Parathyroid adenoma (tissue), 2 donors: ENCODE measurements around the gene CMTM8.

Source experiments
- H2AFZ ChIP-seq: fragments of 300-600 bp; sonication (generic); one replicate; pipeline ENCODE4 v1.7.0; 2017; ENCODE audit warnings: antibody characterized with exemption, mild to moderate bottlenecking
- H3K27ac ChIP-seq: fragments of 300-600 bp; sonication (generic); one replicate; pipeline ENCODE4 v1.7.0; 2017
- H3K27me3 ChIP-seq: fragments of 300-600 bp; sonication (generic); one replicate; pipeline ENCODE4 v1.7.0; 2017; ENCODE audit warnings: low read length; ENCODE audit not compliant: control insufficient read depth, insufficient read depth
- H3K36me3 ChIP-seq: fragments of 300-600 bp; sonication (generic); one replicate; pipeline ENCODE4 v1.7.0; 2017; ENCODE audit warnings: low read length; ENCODE audit not compliant: control insufficient read depth, insufficient read depth
- H3K4me1 ChIP-seq: fragments of 300-600 bp; sonication (generic); one replicate; pipeline ENCODE4 v1.7.0; 2017; ENCODE audit warnings: control low read depth
- H3K4me2 ChIP-seq: fragments of 300-600 bp; sonication (generic); one replicate; pipeline ENCODE4 v1.7.0; 2017; ENCODE audit warnings: low read length
- H3K4me3 ChIP-seq: fragments of 300-600 bp; sonication (generic); one replicate; pipeline ENCODE4 v1.7.0; 2017; ENCODE audit warnings: low read depth, low read length
- H3K79me2 ChIP-seq: fragments of 300-600 bp; sonication (generic); one replicate; pipeline ENCODE4 v1.7.0; 2017; ENCODE audit warnings: control low read depth
- H3K9ac ChIP-seq: fragments of 300-600 bp; sonication (generic); one replicate; pipeline ENCODE4 v1.7.0; 2017; ENCODE audit warnings: mild to moderate bottlenecking
- H3K9me3 ChIP-seq: fragments of 300-600 bp; sonication (generic); one replicate; pipeline ENCODE4 v1.7.0; 2017; ENCODE audit warnings: low read length; ENCODE audit not compliant: control insufficient read depth
- TF ChIP-seq, protein P1 (sequence below): fragments of 300-600 bp; sonication (generic); IDR thresholded peaks from one replicate; pipeline ENCODE4 v1.7.0; 2017; ENCODE audit warnings: antibody characterized with exemption, mild to moderate bottlenecking
- donor health status: primary hyperparathyroidism.

CMTM8 gene

GRCh38 chr3:32303977-32304881, 65.7 kb downstream of the CMTM8 start:
- no peak overlapping the region for H3K4me2 ChIP-seq
- peak overlapping the region; percentile 41 for H3K27ac ChIP-seq
- peaks cover 22% of the 10 kb centered on the region for H3K79me2 ChIP-seq
- H3K9me3 ChIP-seq: no peaks in the 10 kb centered on the region
- no peak overlapping the region for H3K9ac ChIP-seq
- peaks cover 28% of the 10 kb centered on the region for H3K4me1 ChIP-seq
- H3K27me3 ChIP-seq: no peaks in the 10 kb centered on the region
- H3K36me3 ChIP-seq: no peaks in the 10 kb centered on the region
- H2AFZ ChIP-seq: no peak overlapping the region
- TF ChIP-seq, protein P1, sequence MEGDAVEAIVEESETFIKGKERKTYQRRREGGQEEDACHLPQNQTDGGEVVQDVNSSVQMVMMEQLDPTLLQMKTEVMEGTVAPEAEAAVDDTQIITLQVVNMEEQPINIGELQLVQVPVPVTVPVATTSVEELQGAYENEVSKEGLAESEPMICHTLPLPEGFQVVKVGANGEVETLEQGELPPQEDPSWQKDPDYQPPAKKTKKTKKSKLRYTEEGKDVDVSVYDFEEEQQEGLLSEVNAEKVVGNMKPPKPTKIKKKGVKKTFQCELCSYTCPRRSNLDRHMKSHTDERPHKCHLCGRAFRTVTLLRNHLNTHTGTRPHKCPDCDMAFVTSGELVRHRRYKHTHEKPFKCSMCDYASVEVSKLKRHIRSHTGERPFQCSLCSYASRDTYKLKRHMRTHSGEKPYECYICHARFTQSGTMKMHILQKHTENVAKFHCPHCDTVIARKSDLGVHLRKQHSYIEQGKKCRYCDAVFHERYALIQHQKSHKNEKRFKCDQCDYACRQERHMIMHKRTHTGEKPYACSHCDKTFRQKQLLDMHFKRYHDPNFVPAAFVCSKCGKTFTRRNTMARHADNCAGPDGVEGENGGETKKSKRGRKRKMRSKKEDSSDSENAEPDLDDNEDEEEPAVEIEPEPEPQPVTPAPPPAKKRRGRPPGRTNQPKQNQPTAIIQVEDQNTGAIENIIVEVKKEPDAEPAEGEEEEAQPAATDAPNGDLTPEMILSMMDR: no peak
- no peak overlapping the region for H3K4me3 ChIP-seq

- peak overlapping the region; percentile 41 for H3K27ac ChIP-seq
- no peaks in the 10 kb centered on the region for H3K36me3 ChIP-seq
- H3K9me3 ChIP-seq: no peaks in the 10 kb centered on the region
- TF ChIP-seq, protein P1: no peak
- H2AFZ ChIP-seq: no peak overlapping the region
- no peak overlapping the region for H3K9ac ChIP-seq
- H3K4me2 ChIP-seq: no peak overlapping the region
- H3K79me2 ChIP-seq: peaks cover 22% of the 10 kb centered on the region
- H3K27me3 ChIP-seq: no peaks in the 10 kb centered on the region
- peaks cover 38% of the 10 kb centered on the region for H3K4me1 ChIP-seq
- H3K4me3 ChIP-seq: no peak overlapping the region
These were observed 66.9 kb downstream of the CMTM8 start for GRCh38 chr3:32305361-32305876.

- Histone ChIP-seq H3K4me2 (no peak overlapping the region), H3K9ac (no peak overlapping the region), H3K36me3 (no peaks in the 10 kb centered on the region), H3K27me3 (no peaks in the 10 kb centered on the region), H3K27ac (no peak overlapping the region), H3K9me3 (no peaks in the 10 kb centered on the region), H3K4me1 (peaks cover 42% of the 10 kb centered on the region), H2AFZ (no peak overlapping the region), H3K79me2 (peaks cover 22% of the 10 kb centered on the region), H3K4me3 (no peak overlapping the region)
- TF ChIP-seq, protein P1: no peak
These were observed 67.6 kb downstream of the CMTM8 start for GRCh38 chr3:32306072-32306471.

DNA sequence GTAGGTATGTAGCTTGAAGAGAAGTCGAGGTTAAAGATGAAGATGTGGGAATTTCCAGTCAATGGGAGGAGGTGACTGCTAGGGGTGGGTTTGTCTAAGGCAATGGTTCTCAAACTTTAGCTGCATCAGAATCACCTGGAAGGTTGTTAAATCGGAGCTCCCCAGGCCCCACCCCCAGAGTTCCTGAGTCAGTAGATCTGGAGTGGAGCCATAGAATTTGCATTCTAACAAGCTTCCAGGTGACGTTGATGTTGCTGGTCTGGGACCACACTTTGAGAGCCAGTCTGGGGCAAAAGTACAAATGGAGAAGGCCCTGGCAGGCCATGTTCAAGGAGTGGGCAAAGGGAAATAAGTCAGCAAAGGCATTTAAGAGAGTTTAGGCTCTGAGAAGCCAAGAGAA, 69.1 kb downstream of the CMTM8 start:
- H3K27ac ChIP-seq: no peak overlapping the region
- no peaks in the 10 kb centered on the region for H3K27me3 ChIP-seq
- TF ChIP-seq, protein P1: no peak
- H3K4me3 ChIP-seq: no peak overlapping the region
- H3K79me2 ChIP-seq: peaks cover 18% of the 10 kb centered on the region
- no peak overlapping the region for H3K9ac ChIP-seq
- H3K36me3 ChIP-seq: no peaks in the 10 kb centered on the region
- H3K4me2 ChIP-seq: no peak overlapping the region
- H3K4me1 ChIP-seq: peaks cover 45% of the 10 kb centered on the region
- no peak overlapping the region for H2AFZ ChIP-seq
- H3K9me3 ChIP-seq: no peaks in the 10 kb centered on the region
